MM.1S (cell line): ENCODE data around the gene TSPEAR.
"Not testable (repeated sequence)": the region's sequence is repeated elsewhere in the genome, so short reads cannot be mapped to it uniquely, and the experiment has no call there.

ENCODE experiments used
- DNase-seq: peaks from one replicate; pipeline ENCODE4 v3.0.0-alpha.2; 2015
- H2AFZ ChIP-seq: fragments of 300-600 bp; sonication (generic); 2 replicates; pipeline ENCODE4 v1.6.0; 2016; ENCODE audit warnings: antibody characterized with exemption, low read length
- H3F3A ChIP-seq: fragments of 300-600 bp; sonication (generic); 2 replicates; pipeline ENCODE4 v1.6.1; 2016; ENCODE audit warnings: mild to moderate bottlenecking, antibody characterized with exemption, low read length, moderate library complexity, mixed read lengths; ENCODE audit not compliant: insufficient read depth
- H3K27ac ChIP-seq: fragments of 300-600 bp; sonication (generic); 2 replicates; pipeline ENCODE4 v1.5.1; 2016; ENCODE audit warnings: mild to moderate bottlenecking, low read length
- H3K27me3 ChIP-seq: fragments of 300-600 bp; sonication (generic); replicated peaks from 2 replicates; pipeline ENCODE4 v1.6.0; 2016; ENCODE audit warnings: low read length; ENCODE audit not compliant: insufficient read depth
- H3K36me3 ChIP-seq: fragments of 300-600 bp; sonication (generic); replicated peaks from 2 replicates; pipeline ENCODE4 v1.6.1; 2016; ENCODE audit warnings: mild to moderate bottlenecking, low read length, mixed read lengths; ENCODE audit not compliant: insufficient read depth
- H3K4me1 ChIP-seq: fragments of 300-600 bp; sonication (generic); 2 replicates; pipeline ENCODE4 v1.6.1; 2016; ENCODE audit warnings: low read length, mixed read lengths
- H3K4me2 ChIP-seq: fragments of 300-600 bp; sonication (generic); 2 replicates; pipeline ENCODE4 v1.6.0; 2016; ENCODE audit warnings: low read depth, low read length
- H3K4me3 ChIP-seq: fragments of 300-600 bp; sonication (generic); 2 replicates; pipeline ENCODE4 v1.5.1; 2016; ENCODE audit warnings: low read length, mixed read lengths
- H3K79me2 ChIP-seq: fragments of 300-600 bp; sonication (generic); 2 replicates; pipeline ENCODE4 v1.6.1; 2016; ENCODE audit warnings: mixed run types, low read length, mixed read lengths
- H3K9ac ChIP-seq: fragments of 300-600 bp; sonication (generic); 2 replicates; pipeline ENCODE4 v1.6.1; 2016; ENCODE audit warnings: low read length, mixed read lengths
- H3K9me2 ChIP-seq: fragments of 300-600 bp; sonication (generic); replicated peaks from 2 replicates; pipeline ENCODE4 v1.6.1; 2016; ENCODE audit warnings: mild to moderate bottlenecking, low read length, mixed read lengths; ENCODE audit not compliant: insufficient read depth
- H3K9me3 ChIP-seq: fragments of 300-600 bp; sonication (generic); replicated peaks from 2 replicates; pipeline ENCODE4 v1.6.1; 2016; ENCODE audit warnings: mild to moderate bottlenecking, low read length, mixed read lengths; ENCODE audit not compliant: insufficient read depth
- H4K20me1 ChIP-seq: fragments of 300-600 bp; sonication (generic); 2 replicates; pipeline ENCODE4 v1.6.1; 2016; ENCODE audit warnings: mild to moderate bottlenecking, low read length, moderate library complexity, mixed read lengths; ENCODE audit not compliant: insufficient read depth
- CTCF ChIP-seq: fragments of 300-600 bp; sonication (generic); IDR thresholded peaks from 2 replicates; pipeline ENCODE4 v1.5.1; 2016; ENCODE audit warnings: antibody characterized with exemption, low read length, mixed read lengths
- EZH2 ChIP-seq: fragments of 300-600 bp; sonication (generic); optimal IDR thresholded peaks from 2 replicates; pipeline ENCODE3; 2017; ENCODE audit warnings: low read depth, mild to moderate bottlenecking, antibody characterized with exemption, low read length, mixed read lengths
- EZH2phosphoT487 ChIP-seq: fragments of 300-600 bp; sonication (generic); IDR thresholded peaks from 2 replicates; pipeline ENCODE4 v1.6.1; 2018; ENCODE audit warnings: antibody characterized with exemption, low read length

The TSPEAR gene

DNA sequence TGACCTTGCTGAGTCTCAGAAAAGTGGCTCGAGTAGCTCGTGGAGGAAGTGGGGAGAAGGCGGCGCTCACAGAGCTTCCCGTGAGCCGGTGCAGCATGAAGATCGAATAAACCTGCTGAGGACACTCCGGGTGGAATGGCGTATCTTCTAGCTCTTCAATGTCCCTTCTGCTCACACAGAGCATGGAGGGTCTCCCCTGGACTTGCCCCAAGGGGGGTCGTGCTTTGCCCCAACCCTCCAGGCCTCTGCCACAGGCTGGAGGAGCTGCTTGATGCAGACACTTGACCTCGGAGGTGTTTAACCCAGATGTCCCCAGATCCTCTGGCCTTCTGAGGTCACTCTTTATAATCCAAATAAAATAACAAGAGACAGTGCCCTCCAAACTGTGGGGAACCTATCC, 16.6 kb downstream of the TSPEAR start:
- Histone ChIP-seq H3K27me3 (peaks cover 98% of the 10 kb centered on the region), H2AFZ (no peak overlapping the region), H3K4me1 (no peaks in the 10 kb centered on the region), H4K20me1 (no peaks in the 10 kb centered on the region), H3K27ac (no peak overlapping the region), H3K36me3 (no peaks in the 10 kb centered on the region), H3K9me3 (no peaks in the 10 kb centered on the region), H3K9me2 (no peaks in the 10 kb centered on the region), H3K4me2 (no peak overlapping the region), H3K4me3 (no peak overlapping the region), H3K79me2 (no peaks in the 10 kb centered on the region), H3F3A (no peaks in the 10 kb centered on the region), H3K9ac (no peak overlapping the region)
- TF ChIP-seq CTCF (no peak), EZH2 (no peak), EZH2phosphoT487 (no peak)
- DNase-seq = no peak

- no peaks in the 10 kb centered on the region for H3K9me2 ChIP-seq
- no peak overlapping the region for H2AFZ ChIP-seq
- no peaks in the 10 kb centered on the region for H4K20me1 ChIP-seq
- H3K9ac ChIP-seq = no peak overlapping the region
- no peaks in the 10 kb centered on the region for H3K79me2 ChIP-seq
- peaks cover 97% of the 10 kb centered on the region for H3K27me3 ChIP-seq
- no peak overlapping the region for H3K4me3 ChIP-seq
- no peaks in the 10 kb centered on the region for H3K9me3 ChIP-seq
- H3F3A ChIP-seq = no peaks in the 10 kb centered on the region
- H3K36me3 ChIP-seq = no peaks in the 10 kb centered on the region
- no peak overlapping the region for H3K4me2 ChIP-seq
- H3K4me1 ChIP-seq = no peaks in the 10 kb centered on the region
- DNase-seq = no peak
- H3K27ac ChIP-seq = no peak overlapping the region
- TF ChIP-seq CTCF (no peak), EZH2phosphoT487 (no peak), EZH2 (no peak)
Measured at GRCh38 chr21:44692798-44693512, 18.4 kb downstream of the TSPEAR start.

- Histone ChIP-seq H3K79me2 (no peaks in the 10 kb centered on the region), H4K20me1 (no peaks in the 10 kb centered on the region), H3K4me3 (no peak overlapping the region), H3K9me3 (no peaks in the 10 kb centered on the region), H3K27ac (no peak overlapping the region), H2AFZ (no peak overlapping the region), H3K9me2 (no peaks in the 10 kb centered on the region), H3K27me3 (peaks cover 98% of the 10 kb centered on the region), H3K4me1 (no peaks in the 10 kb centered on the region), H3K36me3 (no peaks in the 10 kb centered on the region), H3K4me2 (no peak overlapping the region), H3F3A (no peaks in the 10 kb centered on the region), H3K9ac (no peak overlapping the region)
- no peak for TF ChIP-seq EZH2phosphoT487
- TF ChIP-seq EZH2 = no peak
- TF ChIP-seq CTCF = no peak
- DNase-seq = no peak
Measured at GRCh38 chr21:44691686-44692085, 19.7 kb downstream of the TSPEAR start.

DNA sequence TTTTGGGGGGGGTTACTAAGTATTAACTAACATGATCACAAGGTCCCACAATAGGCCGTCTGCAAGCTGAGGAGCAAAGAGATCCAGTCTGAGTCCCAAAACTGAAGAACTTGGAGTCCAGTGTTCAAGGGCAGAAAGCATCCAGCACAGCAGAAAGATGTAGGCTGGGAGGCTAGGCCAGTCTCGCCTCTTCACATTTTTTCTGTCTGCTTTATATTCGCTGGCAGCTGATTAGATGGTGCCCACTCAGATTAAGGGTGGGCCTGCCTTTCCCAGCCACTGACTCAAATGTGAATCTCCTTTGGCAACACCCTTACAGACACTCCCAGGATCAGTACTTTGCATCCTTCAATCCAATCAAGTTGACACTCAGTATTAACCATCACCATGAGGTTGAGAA, 21.6 kb downstream of the TSPEAR start:
- not testable (repeated sequence) for H3K4me2 ChIP-seq, H2AFZ ChIP-seq, H3K9ac ChIP-seq, H3K9me3 ChIP-seq, H3F3A ChIP-seq, H3K9me2 ChIP-seq, H4K20me1 ChIP-seq, DNase-seq, H3K27ac ChIP-seq, H3K79me2 ChIP-seq, H3K4me3 ChIP-seq, H3K36me3 ChIP-seq, H3K4me1 ChIP-seq
- peaks cover 97% of the 10 kb centered on the region for H3K27me3 ChIP-seq
